GM12872 (cell line): ENCODE measurements around the gene GADD45A.

Experiments
- CTCF ChIP-seq: IDR thresholded peaks from 3 replicates; pipeline ENCODE4 v1.5.1; 2011; ENCODE audit warnings: low read depth, mild to moderate bottlenecking, low read length, moderate library complexity; ENCODE audit not compliant: insufficient read depth

Gene GADD45A

GRCh38 chr1:67734323-67734690 lies 49.3 kb downstream of the GADD45A start:
- no peak for TF ChIP-seq CTCF

- TF ChIP-seq CTCF: no peak
Observed at GRCh38 chr1:67735206-67735605, 50.2 kb downstream of the GADD45A start.

- no peak for TF ChIP-seq CTCF
Observed at GRCh38 chr1:67735806-67736627, 51.0 kb downstream of the GADD45A start.

GRCh38 chr1:67736750-67737149 lies 51.7 kb downstream of the GADD45A start:
- TF ChIP-seq CTCF: no peak

GRCh38 chr1:67737875-67738274 lies 52.9 kb downstream of the GADD45A start:
- TF ChIP-seq CTCF: no peak
